Stimulated activated CD8-positive, alpha-beta memory T cell treated with anti-CD3 and anti-CD28 coated beads, Interleukin-12 subunit alpha, Interleukin-12 subunit beta, amount 100 ng/mL, for 4 hours (primary cell): ENCODE measurements around the gene LRRC37A.
"Not testable (repeated sequence)": the region's sequence is repeated elsewhere in the genome, so short reads cannot be mapped to it uniquely, and the experiment has no call there.

Source experiments
- DNase-seq: peaks from one replicate; pipeline ENCODE4 v3.0.0-alpha.2; 2020; ENCODE audit warnings: low read depth

Gene LRRC37A

DNA sequence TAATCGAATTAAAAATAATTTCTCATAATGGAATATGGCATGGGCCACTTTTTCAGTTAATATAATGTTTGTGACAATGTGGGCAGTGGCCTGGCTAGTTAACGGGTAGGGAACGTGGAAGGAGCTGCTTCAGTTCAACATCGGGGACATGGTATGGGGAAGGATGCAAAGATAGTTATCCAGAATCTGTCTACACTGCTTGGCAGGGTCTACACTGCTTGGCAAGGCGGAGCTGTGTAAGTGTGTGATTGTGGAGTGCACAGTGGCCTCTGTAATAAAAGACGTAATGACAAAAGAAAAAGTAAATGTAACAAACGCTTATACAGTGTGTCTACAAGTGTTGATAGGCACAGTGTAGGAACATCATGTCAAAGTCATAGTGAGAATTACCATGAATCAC is 7.3 kb upstream of the LRRC37A start:
- DNase-seq, result not testable (repeated sequence)

DNA sequence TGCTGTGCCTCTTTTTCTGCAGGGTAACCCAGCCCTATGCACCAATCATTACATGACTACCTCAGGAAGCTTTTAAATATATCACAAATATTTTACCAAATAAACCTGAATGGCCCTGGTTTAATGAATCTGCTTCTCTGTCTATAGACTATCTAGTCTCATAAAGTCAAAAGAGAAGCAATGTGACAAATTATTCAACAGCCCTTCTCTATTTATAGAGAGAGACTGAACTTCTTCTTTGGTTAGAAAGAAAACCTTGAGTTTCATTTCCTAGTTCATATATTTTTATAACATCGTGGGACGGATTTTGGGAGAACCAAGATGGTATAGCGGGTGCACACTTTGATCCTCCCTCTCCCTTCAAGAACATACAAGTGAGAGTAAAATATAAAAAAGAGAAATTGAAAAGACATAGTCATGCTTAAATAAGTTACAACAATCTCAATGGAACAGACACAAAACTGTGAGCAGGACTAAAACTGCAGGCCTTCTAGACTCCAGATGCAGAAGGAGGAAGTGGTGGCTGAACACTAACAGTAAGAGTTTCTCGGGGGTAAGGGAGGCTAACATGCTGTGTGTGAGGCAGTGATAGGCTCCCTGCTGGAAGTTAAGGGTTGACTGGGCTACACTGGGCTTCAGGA is 3.9 kb upstream of the LRRC37A start:
- not testable (repeated sequence) for DNase-seq

DNA sequence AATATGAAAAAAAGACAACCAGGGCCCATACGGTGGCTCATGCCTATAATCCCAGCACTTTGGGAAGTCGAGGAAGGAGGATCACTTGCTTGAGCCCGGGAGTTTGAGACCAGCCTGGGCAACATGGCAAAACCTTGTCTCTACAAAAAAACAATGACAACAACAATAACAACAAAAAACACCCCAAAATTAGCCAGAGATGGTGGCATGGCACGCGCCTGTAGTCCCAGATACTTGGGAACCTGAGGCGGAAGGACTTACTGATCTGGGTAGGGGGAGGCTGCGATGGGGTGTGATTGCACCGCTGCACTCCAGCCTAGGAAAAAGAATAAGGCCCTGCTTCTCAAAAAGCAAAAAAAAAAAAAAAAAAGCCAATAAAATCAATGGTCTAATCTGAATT is 3.3 kb upstream of the LRRC37A start:
- not testable (repeated sequence) for DNase-seq

DNA sequence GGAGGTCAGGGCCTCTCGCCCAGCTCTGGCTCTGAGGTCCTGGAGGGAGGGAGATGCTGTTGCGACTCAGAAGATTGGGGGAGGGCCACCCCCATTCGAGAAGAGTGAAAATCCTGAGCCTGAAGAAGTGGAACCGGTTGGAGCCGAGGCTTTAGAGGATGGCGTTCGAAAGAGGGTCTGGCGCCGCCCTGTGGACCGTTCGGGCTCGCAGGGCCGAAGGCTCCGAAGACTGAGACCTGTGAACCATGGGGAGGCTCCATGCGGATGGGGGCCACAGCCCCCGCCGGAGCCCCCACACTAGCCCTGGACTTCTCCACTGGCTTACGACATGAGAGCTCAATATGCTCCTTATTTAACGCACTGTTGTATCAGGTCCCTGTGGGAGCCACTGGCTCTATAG is 46.3 kb downstream of the LRRC37A start:
- DNase-seq, result not testable (repeated sequence)

DNA sequence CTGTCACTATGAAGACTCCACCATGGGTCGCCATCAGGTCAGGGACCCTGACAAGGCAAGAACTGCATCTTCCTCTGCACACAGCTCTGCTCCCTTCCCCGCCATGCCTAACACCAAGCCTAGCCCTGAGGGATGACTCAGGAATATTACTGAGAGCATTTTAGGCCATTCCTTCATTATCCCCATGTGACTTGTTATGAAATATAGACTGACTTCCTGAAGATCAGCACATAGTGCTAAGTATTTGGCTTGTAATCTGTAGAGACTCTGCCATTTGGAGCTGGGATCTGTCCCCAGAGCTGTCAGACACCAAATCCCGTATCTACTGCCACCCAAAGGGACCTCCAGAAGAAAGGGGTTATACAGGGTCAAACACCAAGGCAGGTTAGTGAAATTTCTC is 47.2 kb downstream of the LRRC37A start:
- not testable (repeated sequence) for DNase-seq

DNA sequence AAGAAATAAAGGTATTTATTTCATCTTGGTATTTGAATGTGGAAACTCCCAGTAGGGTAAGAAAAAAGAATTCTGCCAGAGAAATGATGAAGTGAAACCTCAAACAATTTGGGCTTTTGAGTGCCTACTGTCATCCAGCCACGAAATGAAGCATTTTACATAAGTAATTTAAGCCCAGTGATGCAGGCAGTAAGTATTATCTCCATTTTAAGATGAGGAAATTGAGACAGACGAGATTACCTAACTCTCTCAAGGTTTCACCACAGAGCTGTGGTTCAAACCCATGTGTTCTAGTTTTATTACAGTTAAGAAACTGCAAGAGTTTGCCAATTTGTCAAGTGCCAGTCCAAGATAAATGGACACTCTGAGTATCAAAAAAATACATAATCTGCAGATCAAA is 53.4 kb downstream of the LRRC37A start:
- DNase-seq, result not testable (repeated sequence)

DNA sequence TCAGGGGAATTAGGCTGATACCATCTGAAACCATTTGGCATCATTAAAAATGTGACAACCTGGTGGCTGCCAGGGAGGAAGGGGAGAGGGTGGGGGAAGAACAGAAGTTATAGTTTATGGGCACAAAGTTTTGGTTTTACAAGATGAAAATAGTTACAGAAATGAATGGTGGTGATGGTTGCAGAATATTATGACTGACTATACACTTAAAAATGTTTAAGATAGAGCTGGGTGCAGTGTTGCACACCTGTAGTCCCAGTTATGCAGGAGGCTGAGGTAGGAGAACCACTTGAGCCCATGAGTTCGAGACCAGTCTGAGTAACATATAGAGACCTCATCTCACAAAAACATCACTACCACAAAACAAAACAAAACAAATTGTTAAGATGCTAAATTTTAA is 54.1 kb downstream of the LRRC37A start:
- not testable (repeated sequence) for DNase-seq

DNA sequence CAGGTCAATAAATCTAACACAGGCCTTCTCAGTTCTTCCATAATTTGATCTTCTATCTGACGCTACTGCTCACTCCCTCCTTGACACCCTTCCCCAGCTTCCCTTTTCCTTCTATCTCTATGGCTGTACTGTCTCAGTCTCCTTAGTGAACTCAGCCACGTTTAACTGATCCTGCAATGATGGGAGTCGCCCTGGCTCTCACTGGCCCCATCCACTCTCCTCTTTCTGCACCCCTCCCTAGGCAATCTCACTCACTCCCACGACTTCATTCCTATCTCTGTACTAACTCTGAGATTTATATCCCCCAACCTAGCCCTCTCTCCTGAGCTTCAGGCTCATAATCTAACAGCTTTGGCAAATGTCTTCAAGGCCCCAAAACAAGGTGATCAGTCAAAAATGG is 58.9 kb downstream of the LRRC37A start:
- not testable (repeated sequence) for DNase-seq

DNA sequence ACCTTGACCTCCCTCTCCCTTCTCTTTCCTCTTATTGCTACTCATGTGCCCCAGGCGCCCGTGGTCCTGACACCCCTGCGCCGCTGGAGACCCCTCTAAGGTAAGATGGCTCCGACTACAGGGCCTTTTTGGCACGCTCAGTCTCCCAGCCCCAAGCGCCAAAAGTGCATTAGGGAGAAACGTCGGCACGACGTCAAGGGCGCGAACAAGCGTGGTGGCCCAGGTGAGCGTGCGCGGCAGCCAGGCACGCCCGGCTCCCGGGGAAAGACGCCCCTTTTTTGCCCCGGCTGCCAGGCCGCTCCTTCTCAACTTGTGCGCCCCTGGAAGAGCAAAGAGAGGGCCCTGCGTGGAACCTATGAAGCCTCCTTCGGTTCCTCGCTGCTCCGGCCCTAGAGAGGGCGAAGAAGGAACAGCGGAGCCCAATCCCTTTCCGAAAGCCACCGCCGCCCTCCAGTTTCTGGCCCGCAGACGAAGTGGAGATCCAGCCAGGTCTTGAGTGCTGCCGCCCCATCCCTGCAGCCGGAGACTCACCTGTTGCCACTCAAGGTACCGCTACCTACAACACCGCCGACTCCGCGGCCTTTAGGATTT is 66.3 kb downstream of the LRRC37A start:
- not testable (repeated sequence) for DNase-seq

DNA sequence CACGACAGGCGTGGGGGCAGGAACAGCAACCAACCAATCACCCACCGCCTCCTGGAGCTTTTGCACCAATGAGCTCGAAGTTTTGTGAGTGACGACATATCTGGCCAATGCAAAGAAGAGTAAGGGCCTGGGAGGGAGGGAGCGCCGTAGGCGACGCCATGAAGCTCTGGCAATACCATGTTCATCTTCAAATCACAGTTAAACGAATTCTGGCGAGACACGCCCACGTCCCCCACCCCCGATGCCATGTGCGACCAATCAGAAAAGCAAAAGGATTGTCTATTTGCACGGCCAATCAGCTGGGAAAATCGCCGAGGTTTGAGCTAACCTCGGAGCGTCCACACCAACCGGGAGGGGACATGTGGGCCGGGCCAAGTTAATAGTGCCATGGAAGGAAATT is 66.8 kb downstream of the LRRC37A start, which contains the start of gene ARL17B:
ARL17B (minus strand) TSS at position 12 of the 400 bp plus-strand sequence. CDS start 3,369 bp downstream, outside the sequence.
- peak; percentile 46 for DNase-seq

DNA sequence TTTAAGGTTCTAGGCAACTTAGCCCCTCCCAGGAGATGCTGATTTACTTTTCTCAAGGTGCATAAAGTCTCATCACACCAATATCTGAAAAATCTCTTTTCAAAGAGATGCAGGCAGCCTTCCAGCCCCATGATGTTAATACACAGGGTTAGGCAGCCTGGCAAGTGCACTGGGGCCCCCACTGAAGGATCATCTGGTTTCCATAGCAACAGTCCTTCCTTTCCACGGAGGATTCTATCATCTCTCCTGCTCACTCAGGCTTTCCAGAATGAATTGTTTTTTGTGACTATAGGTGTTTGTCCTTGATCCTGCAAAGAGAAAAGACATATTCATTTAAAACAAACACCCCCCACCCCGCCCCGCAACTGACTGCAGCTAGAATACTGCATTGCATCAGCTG is 72.6 kb downstream of the LRRC37A start:
- not testable (repeated sequence) for DNase-seq

DNA sequence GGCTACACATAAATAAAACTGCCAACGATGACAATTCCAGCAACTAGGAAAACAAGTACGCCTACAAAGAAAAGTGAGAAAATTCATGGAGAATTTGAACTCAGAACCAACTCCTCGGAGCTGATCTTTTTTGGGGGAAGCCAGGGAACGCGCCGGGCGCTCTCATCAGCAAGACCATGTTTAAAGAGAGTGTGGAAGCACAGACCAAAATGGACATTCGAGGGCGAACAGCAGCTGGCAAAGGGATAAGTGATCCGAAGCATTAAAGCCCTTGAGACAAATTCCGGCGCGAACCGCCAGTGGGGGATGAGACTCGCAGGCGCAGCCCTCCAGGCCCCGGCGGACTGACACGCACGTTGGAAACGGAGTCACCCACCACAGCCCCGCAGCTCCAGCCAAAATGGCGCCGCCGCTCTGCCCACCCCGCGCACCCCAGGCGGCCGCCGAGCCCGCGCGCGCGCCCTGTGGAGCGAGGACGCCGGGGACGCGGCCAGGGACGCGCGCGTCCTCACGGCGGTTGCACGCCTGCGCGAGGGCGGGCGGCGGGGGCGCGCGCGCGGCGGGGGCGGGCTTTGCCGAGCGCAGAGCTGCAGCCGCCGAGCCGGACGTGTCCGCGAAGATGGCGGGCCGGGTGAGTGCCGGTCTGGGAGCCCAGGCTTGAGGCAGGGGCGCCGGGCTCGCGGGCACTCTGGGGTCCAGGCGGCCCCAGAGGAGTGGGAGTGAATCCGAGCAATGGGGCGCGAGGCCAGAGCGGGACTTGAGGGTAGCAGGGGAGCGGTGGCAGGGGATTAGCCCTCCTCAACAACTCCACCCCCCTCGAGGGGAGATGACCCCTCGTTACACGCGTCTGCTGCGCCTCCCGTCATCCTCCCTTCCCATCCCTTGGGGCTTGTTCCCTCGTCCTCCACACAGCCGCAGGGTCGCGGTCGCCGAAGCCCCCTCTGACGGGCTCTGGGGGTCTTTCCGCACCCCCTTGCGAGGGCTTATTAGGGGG is 77.6 kb downstream of the LRRC37A start:
- DNase-seq, result not testable (repeated sequence)

DNA sequence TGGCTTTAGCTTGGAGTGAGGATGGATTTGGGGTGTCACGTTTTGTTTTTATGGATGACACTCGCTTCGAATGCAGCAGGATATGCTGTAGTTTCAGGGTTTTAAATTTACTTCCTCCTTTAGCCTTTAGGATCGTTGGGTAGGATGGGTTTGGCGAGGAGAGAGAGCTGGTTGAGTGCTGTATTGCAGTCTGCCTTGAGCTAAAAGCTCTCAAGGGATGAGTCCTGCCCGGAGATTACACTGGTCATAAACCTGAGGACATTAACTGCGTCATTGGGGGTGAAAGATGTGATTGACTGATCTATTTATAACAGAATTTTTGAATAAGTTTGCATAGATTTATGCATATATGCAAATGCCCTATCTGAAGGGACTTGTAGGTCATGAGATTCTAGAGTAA is 78.5 kb downstream of the LRRC37A start:
- DNase-seq, result not testable (repeated sequence)

DNA sequence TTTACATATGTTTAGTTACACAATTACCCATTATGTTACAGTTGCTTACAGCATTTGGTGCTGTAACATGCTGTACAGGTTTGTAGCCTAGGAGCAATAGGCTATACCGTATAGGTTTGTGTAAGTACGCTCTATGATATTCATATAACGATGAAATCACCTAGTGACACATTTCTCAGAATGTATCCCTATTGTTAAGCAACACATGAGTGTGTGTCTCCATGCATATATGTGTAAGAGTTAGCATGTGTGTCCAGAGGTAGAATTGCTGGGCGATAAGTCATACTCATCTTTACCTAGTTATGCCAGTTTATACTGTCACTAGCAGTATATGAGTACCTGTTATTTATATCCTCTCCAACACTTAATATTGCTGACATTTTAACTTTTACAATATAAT is 88.2 kb downstream of the LRRC37A start:
- not testable (repeated sequence) for DNase-seq

DNA sequence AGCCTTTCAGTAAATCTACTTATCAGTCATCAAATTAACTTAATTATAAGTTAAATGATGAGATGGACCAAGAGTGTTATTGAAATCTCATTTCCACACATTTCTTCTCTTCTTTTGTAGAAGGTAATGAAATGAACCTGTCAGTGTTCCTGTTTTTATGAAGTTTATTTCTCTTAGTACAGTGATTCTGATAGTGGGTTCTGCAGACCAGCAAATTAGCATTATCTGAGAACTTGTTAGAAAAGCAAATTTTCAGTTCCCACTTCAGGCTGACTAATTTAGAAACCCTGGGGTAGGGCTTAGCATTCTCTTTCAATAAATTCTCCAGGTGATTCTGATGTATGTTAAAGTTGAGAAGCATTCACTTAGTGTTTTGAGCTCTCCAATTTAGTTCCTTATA is 90.6 kb downstream of the LRRC37A start:
- not testable (repeated sequence) for DNase-seq
